K562 (cell line): ENCODE measurements around the gene NFIB. TPM values are rescaled to one million over a fixed set of nuclear protein-coding genes. Genes with fewer than 3 reads are reported as not detected.

Source experiments
- ATAC-seq: fragments of 200-7000 bp; cut with Tn5 transposase; 3 replicates; pipeline ENCODE4 v1.9.1; 2020; ENCODE audit warnings: moderate library complexity
- BruUV-seq: library from RNA; stranded (reverse); fragments of 400-500 nt; replicated peaks from 2 replicates; lab custom pipeline; 2021; lab: Mats Ljungman, UMichigan
- CTCF ChIA-PET: fragments of 300-600 bp; formaldehyde crosslinking; extraction: SDS; loops from one replicate; lab custom pipeline; 2021; ENCODE audit warnings: low intra/inter-chr PET ratio; lab: Yijun Ruan, JAX
- POLR2A ChIA-PET: fragments of 300-600, 350-650 bp; sonication (Branson Sonifier 250); formaldehyde crosslinking; extraction: SDS; loops from one replicate; lab custom pipeline; 2021; ENCODE audit warnings: antibody characterized with exemption, inconsistent platforms; lab: Yijun Ruan, JAX
- DNase-seq, 4 experiments: peaks; one replicate each; pipeline versions ENCODE4 v3.0.0 to v3.0.0-alpha.2; 2011 to 2018; ENCODE audit warnings: low spot score in 3 of 4, mixed read lengths in 3 of 4; ENCODE audit errors: extremely low read depth in 1 of 4
- FAIRE-seq: peaks from 2 replicates; lab custom pipeline; 2011; peaks lifted over from hg19 to GRCh38; lab: Jason Lieb, UNC
- H2AFZ ChIP-seq: 2 replicates; pipeline ENCODE4 v1.6.0; 2011; ENCODE audit warnings: low read depth, low read length, control low read depth, inconsistent platforms
- H3K27ac ChIP-seq: fragments of 200-600 bp; 3 replicates; pipeline ENCODE4 v1.8.0; 2011; ENCODE audit warnings: low read depth, mild to moderate bottlenecking, control low read depth, inconsistent platforms, low read length, moderate library complexity, mixed read lengths; ENCODE audit errors: extremely low read depth
- H3K27me3 ChIP-seq, 2 experiments: fragments of 300-600 bp in 1 of 2; 2 replicates in 1 of 2; 3 replicates in 1 of 2; pipeline versions ENCODE4 v1.6.0 to v1.8.0; 2011; ENCODE audit warnings: inconsistent platforms in 2 of 2, low read length in 2 of 2, mild to moderate bottlenecking in 1 of 2, mixed read lengths in 1 of 2, moderate library complexity in 1 of 2; ENCODE audit not compliant: control insufficient read depth in 2 of 2, insufficient read depth in 2 of 2
- H3K36me3 ChIP-seq: fragments of 300-600 bp; 3 replicates; pipeline ENCODE4 v1.8.0; 2011; ENCODE audit warnings: mild to moderate bottlenecking, low read length, inconsistent platforms; ENCODE audit not compliant: control insufficient read depth, insufficient read depth
- H3K4me1 ChIP-seq, 2 experiments: fragments of 200-600 bp in 1 of 2; replicated peaks in 1 of 2; 2 replicates in 1 of 2; 3 replicates in 1 of 2; pipeline versions ENCODE4 v1.5.1 to v1.8.0; 2011; ENCODE audit warnings: inconsistent platforms in 2 of 2, low read length in 2 of 2, mild to moderate bottlenecking in 1 of 2, mixed read lengths in 1 of 2, moderate library complexity in 1 of 2; ENCODE audit not compliant: control insufficient read depth in 2 of 2, insufficient read depth in 2 of 2
- H3K4me2 ChIP-seq: 2 replicates; pipeline ENCODE4 v1.6.1; 2011; ENCODE audit warnings: low read length, control low read depth, inconsistent platforms, mixed read lengths; ENCODE audit not compliant: insufficient read depth
- H3K4me3 ChIP-seq: fragments of 200-600 bp; sonication (generic), shearing (Covaris generic); 2 replicates; pipeline ENCODE4 v1.5.1; 2016; ENCODE audit warnings: control low read depth, inconsistent platforms
- H3K79me2 ChIP-seq: fragments of 200-600 bp; 3 replicates; pipeline ENCODE4 v1.8.0; 2011; ENCODE audit warnings: low read length, inconsistent platforms; ENCODE audit not compliant: control insufficient read depth, insufficient read depth
- H3K9ac ChIP-seq, 2 experiments: 2 replicates each; pipeline versions ENCODE4 v1.6.0 to v1.6.1; 2011; ENCODE audit warnings: low read depth in 2 of 2, low read length in 2 of 2, control low read depth in 1 of 2, inconsistent platforms in 1 of 2, mild to moderate bottlenecking in 1 of 2, mixed read lengths in 1 of 2; ENCODE audit not compliant: insufficient read depth in 1 of 2
- H3K9me1 ChIP-seq: one replicate; pipeline ENCODE4 v1.6.0; 2011; ENCODE audit warnings: inconsistent platforms, mild to moderate bottlenecking, low read length, moderate library complexity; ENCODE audit not compliant: control insufficient read depth, insufficient read depth
- H3K9me3 ChIP-seq: replicated peaks from 2 replicates; pipeline ENCODE4 v1.5.1; 2011; ENCODE audit warnings: low read depth, low read length, inconsistent platforms; ENCODE audit not compliant: control insufficient read depth, insufficient read depth
- H4K20me1 ChIP-seq: replicated peaks from 2 replicates; pipeline ENCODE4 v1.6.1; 2011; ENCODE audit warnings: low read length, inconsistent platforms, mixed read lengths; ENCODE audit not compliant: control insufficient read depth, insufficient read depth
- ATF3 ChIP-seq, 2 experiments: fragments of 450-650 bp in 1 of 2; sonication (generic) in 1 of 2; formaldehyde crosslinking in 1 of 2; IDR thresholded peaks in 1 of 2; conservative IDR thresholded peaks in 1 of 2; 2 replicates each; pipeline versions ENCODE4 v1.6.1 to v1.8.1; 2016 to 2023; ENCODE audit warnings: mild to moderate bottlenecking in 2 of 2, moderate library complexity in 2 of 2, inconsistent platforms in 1 of 2, missing genetic modification reagents in 1 of 2
- CHD1 ChIP-seq: fragments of 200-600 bp; sonication (generic); IDR thresholded peaks from one replicate; pipeline ENCODE4 v1.6.1; 2012; ENCODE audit warnings: mild to moderate bottlenecking, moderate library complexity, low read length, inconsistent platforms
- HMBOX1 ChIP-seq: sonication (generic); IDR thresholded peaks from 2 replicates; pipeline ENCODE4 v1.6.1; 2016
- JUN ChIP-seq, 2 experiments: sonication (generic) in 1 of 2; formaldehyde crosslinking in 1 of 2; IDR thresholded peaks; 2 replicates each; pipeline versions ENCODE4 v1.6.1 to v1.8.0; 2012 to 2022; ENCODE audit warnings: borderline replicate concordance in 2 of 2, mild to moderate bottlenecking in 2 of 2, improper control_type of control experiment in 1 of 2, low read depth in 1 of 2, low read length in 1 of 2, missing genetic modification reagents in 1 of 2
- PHF21A ChIP-seq: fragments of 450-650 bp; IDR thresholded peaks from 2 replicates; pipeline ENCODE4 v1.6.1; 2017; ENCODE audit warnings: low read depth, borderline replicate concordance
- SMARCE1 ChIP-seq: fragments of 450-650 bp; IDR thresholded peaks from 2 replicates; pipeline ENCODE4 v1.7.1; 2016; ENCODE audit warnings: mild to moderate bottlenecking
- TAF7 ChIP-seq: fragments of 450-650 bp; IDR thresholded peaks from 2 replicates; pipeline ENCODE4 v1.6.1; 2016; ENCODE audit warnings: missing genetic modification characterization, missing compliant biosample characterization
- YY1 ChIP-seq, 3 experiments: IDR thresholded peaks; 2 replicates each; pipeline ENCODE4 v1.6.1; 2011; ENCODE audit warnings: low read length in 2 of 3, mild to moderate bottlenecking in 2 of 3, moderate library complexity in 2 of 3, borderline replicate concordance in 1 of 3, control low read depth in 1 of 3, low read depth in 1 of 3; ENCODE audit not compliant: insufficient read depth in 3 of 3, insufficient replicate concordance in 2 of 3, control insufficient read depth in 1 of 3, insufficient read length in 1 of 3; ENCODE audit errors: extremely low read depth in 1 of 3
- ZC3H8 ChIP-seq: fragments of 450-650 bp; IDR thresholded peaks from 2 replicates; pipeline ENCODE4 v1.6.1; 2017
- ZNF121 ChIP-seq: sonication (generic); formaldehyde crosslinking; conservative IDR thresholded peaks from 2 replicates; pipeline ENCODE4 v1.8.0; 2022; ENCODE audit warnings: missing genetic modification reagents
- ZNF232 ChIP-seq: sonication (generic); formaldehyde crosslinking; IDR thresholded peaks from 2 replicates; pipeline ENCODE4 v1.8.0; 2022; ENCODE audit warnings: mild to moderate bottlenecking, missing genetic modification reagents
- ZNF347 ChIP-seq: fragments of 450-650 bp; formaldehyde crosslinking; IDR thresholded peaks from 2 replicates; pipeline ENCODE4 v1.4.0; 2020; ENCODE audit warnings: low read depth, mild to moderate bottlenecking, moderate library complexity
- ZNF518B ChIP-seq: fragments of 250-450 bp; sonication (Bioruptor Pico); IDR thresholded peaks from 2 replicates; pipeline ENCODE4 v1.5.0; 2021; ENCODE audit warnings: mild to moderate bottlenecking, moderate library complexity
- WGBS: fragments of 100-300 bp; shearing (Covaris generic); methylation state at CpG from one replicate; pipeline ENCODE4 v1.1.6; 2016; ENCODE audit warnings: low coverage, mixed read lengths; ENCODE audit not compliant: insufficient coverage; ENCODE audit errors: missing lambda C conversion rate; 5-methylcytosine and 5-hydroxymethylcytosine counted together
- in situ Hi-C: fragments of 300-500 bp; cut with MboI; formaldehyde crosslinking; loops from 4 replicates; pipeline ENCODE4 v1.15.0; 2018; ENCODE audit warnings: inconsistent platforms, mixed read lengths
- intact Hi-C: fragments of 100-400 bp; cut with micrococcal nuclease; formaldehyde crosslinking; loops from 2 replicates; pipeline ENCODE4 v1.14.2; 2022
- polyA plus RNA-seq, 8 experiments: library from polyadenylated mRNA; depleted of rRNA in 4 of 8; stranded (reverse) in 5 of 8; unstranded in 3 of 8; fragments of >200 nt; fragmentation: Nextera tagmentation in 2 of 8; fragmentation: Illumina TruSeq in 1 of 8; extraction: Ambion mirVana in 2 of 8; extraction: Trizol in 1 of 8; gene quantifications; 2 replicates each; pipeline versions ENCODE4 v1.2.1 to v1.2.3, GENCODE V29; 2011 to 2014; ENCODE audit warnings: inconsistent platforms in 1 of 8, missing spikeins in 1 of 8
- total RNA-seq, 7 experiments: library from RNA; depleted of rRNA in 6 of 7; stranded (reverse); fragments of >200 nt in 6 of 7; fragmentation: Illumina TruSeq in 2 of 7; extraction: Trizol in 2 of 7; gene quantifications; 2 replicates each; pipeline versions ENCODE4 v1.2.1 to v1.2.3, GENCODE V29; 2011 to 2021; ENCODE audit warnings: low replicate concordance in 1 of 7

NFIB gene
- total and polyA plus RNA-seq, 9 of the 15 experiments (the other 6 are each of a cell fraction or from before 2014, with no cell fraction given) = 1.2 to 3.3 (median 1.9) TPM

GRCh38 chr9:14349146-14349446 is 35.2 kb upstream of the NFIB start:
- FAIRE-seq (no peak), DNase-seq (no peak), ATAC-seq (no peak)
- Histone ChIP-seq H3K9me3 (no peaks in the 10 kb centered on the region; the same call in 1 of the 2 replicates), H4K20me1 (no peaks in the 10 kb centered on the region), H3K4me2 (no peak overlapping the region), H3K79me2 (no peaks in the 10 kb centered on the region), H3K27me3 (0 out of 5 replicates have a peak, but pooled peaks cover 0 to 6% of the 10 kb centered on the region in 2 experiments), H3K9me1 (no peaks in the 10 kb centered on the region), H3K9ac (no peak overlapping the region), H3K4me1 (peaks cover 0 to 4% of the 10 kb centered on the region in 2 experiments; a peak in 1 of 5 replicates), H3K27ac (no peak overlapping the region), H3K36me3 (no peaks in the 10 kb centered on the region), H3K4me3 (no peak overlapping the region), H2AFZ (no peak overlapping the region)
- no TSS peak for BruUV-seq
- CTCF ChIA-PET = no interaction called here
- POLR2A ChIA-PET = no interaction called here
- in situ Hi-C loops = no loop called here
- intact Hi-C loops = no loop called here
- 30% methylated on average over 4 of the region's 15 CpGs for WGBS
- TF ChIP-seq YY1 (IDR thresholded peaks at IDR 0.05; ENCODE audit: borderline replicate concordance in 1 of 3, control insufficient read depth in 1 of 3, extremely low read depth in 1 of 3, insufficient read depth in 3 of 3, insufficient read length in 1 of 3, insufficient replicate concordance in 2 of 3, low read depth in 1 of 3, low read length in 2 of 3) = no peak
- no peak for TF ChIP-seq ZNF347
- TF ChIP-seq TAF7 (tag) = no peak
- no peak for TF ChIP-seq JUN (IDR thresholded peaks at IDR 0.05; ENCODE audit: borderline replicate concordance, low read depth, low read length)
- no peak for TF ChIP-seq JUN (CRISPR knock-in tag; IDR thresholded peaks at IDR 0.05; ENCODE audit: borderline replicate concordance)
- TF ChIP-seq ZNF121 (CRISPR knock-in tag) = no peak
- no peak for TF ChIP-seq ZNF232 (CRISPR knock-in tag)
- no peak for TF ChIP-seq ZC3H8
- TF ChIP-seq ATF3 (IDR thresholded peaks at IDR 0.05) = no peak
- no peak for TF ChIP-seq ATF3 (CRISPR knock-in tag; conservative IDR thresholded peaks at IDR 0.05)
- TF ChIP-seq PHF21A = no peak
- TF ChIP-seq HMBOX1 = no peak
- no peak for TF ChIP-seq ZNF518B (CRISPR knock-in tag)
- TF ChIP-seq SMARCE1 = no peak
- TF ChIP-seq CHD1 = no peak
